ENCODE data around the gene FANCE. TPM values are rescaled to one million over a fixed set of nuclear protein-coding genes. Genes with fewer than 3 reads are reported as not detected.

Gene FANCE
- total RNA-seq, 1 experiment from 2014 or later = 12.4 TPM

DNA sequence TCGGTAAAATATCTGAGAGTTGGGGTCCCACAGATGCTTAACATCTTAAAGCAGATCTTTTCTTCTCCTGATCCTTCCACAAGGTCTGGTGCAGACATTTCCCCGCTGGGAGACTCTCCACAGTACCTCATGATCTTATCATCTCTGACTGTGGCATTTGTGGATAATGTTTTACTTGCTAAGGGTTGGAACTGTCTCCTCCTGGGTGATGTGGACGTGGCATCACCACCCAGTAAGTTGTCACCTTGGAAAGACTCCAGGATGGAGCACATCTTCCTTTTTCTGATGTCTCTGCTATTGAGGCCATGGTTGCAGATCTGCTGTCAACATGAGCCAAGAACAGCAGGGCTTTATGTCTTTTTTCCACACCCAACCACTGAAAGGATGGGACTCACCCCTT is 42.0 kb upstream of the FANCE start:
- H3K27me3 ChIP-seq (replicated peaks; ENCODE audit: control insufficient read depth, insufficient read depth, low read length) = no peaks in the 10 kb centered on the region
- peaks cover 4% of the 10 kb centered on the region for H3K4me1 Mint-ChIP-seq (ENCODE audit: low read depth, unreplicated experiment)
- H3K36me3 Mint-ChIP-seq (ENCODE audit: insufficient read depth, unreplicated experiment) = peaks cover 10% of the 10 kb centered on the region
- DNase-seq = no peak
- H3K27me3 Mint-ChIP-seq (ENCODE audit: insufficient read depth, unreplicated experiment) = no peaks in the 10 kb centered on the region
- intact Hi-C loops (cut with micrococcal nuclease; ENCODE audit: unreplicated experiment) = no loop called here
- CTCF ChIA-PET = no interaction called here
- TF ChIP-seq, protein P1, sequence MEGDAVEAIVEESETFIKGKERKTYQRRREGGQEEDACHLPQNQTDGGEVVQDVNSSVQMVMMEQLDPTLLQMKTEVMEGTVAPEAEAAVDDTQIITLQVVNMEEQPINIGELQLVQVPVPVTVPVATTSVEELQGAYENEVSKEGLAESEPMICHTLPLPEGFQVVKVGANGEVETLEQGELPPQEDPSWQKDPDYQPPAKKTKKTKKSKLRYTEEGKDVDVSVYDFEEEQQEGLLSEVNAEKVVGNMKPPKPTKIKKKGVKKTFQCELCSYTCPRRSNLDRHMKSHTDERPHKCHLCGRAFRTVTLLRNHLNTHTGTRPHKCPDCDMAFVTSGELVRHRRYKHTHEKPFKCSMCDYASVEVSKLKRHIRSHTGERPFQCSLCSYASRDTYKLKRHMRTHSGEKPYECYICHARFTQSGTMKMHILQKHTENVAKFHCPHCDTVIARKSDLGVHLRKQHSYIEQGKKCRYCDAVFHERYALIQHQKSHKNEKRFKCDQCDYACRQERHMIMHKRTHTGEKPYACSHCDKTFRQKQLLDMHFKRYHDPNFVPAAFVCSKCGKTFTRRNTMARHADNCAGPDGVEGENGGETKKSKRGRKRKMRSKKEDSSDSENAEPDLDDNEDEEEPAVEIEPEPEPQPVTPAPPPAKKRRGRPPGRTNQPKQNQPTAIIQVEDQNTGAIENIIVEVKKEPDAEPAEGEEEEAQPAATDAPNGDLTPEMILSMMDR (IDR thresholded peaks at IDR 0.05; ENCODE audit: insufficient read depth in 1 of 2, low read depth in 1 of 2, low read length in 1 of 2, severe bottlenecking in 1 of 2, unreplicated experiment in 1 of 2) = no peak
- no TSS peak for BruUV-seq (replicated peaks)
- POLR2A ChIA-PET = no interaction called here
- H3K27ac Mint-ChIP-seq (ENCODE audit: unreplicated experiment) = no peak overlapping the region
- H3K4me3 ChIP-seq (ENCODE audit: low read depth, low read length) = no peak overlapping the region
- H3K9me3 Mint-ChIP-seq (ENCODE audit: unreplicated experiment) = no peaks in the 10 kb centered on the region
- no peaks in the 10 kb centered on the region for H3K36me3 ChIP-seq (ENCODE audit: control insufficient read depth, insufficient read depth, low read length)
- no peak overlapping the region for H3K4me3 Mint-ChIP-seq (ENCODE audit: unreplicated experiment)
- no peaks in the 10 kb centered on the region for H3K9me3 ChIP-seq
- H3K4me1 ChIP-seq = peaks cover 3% of the 10 kb centered on the region; the same call in 1 of the 2 replicates

DNA sequence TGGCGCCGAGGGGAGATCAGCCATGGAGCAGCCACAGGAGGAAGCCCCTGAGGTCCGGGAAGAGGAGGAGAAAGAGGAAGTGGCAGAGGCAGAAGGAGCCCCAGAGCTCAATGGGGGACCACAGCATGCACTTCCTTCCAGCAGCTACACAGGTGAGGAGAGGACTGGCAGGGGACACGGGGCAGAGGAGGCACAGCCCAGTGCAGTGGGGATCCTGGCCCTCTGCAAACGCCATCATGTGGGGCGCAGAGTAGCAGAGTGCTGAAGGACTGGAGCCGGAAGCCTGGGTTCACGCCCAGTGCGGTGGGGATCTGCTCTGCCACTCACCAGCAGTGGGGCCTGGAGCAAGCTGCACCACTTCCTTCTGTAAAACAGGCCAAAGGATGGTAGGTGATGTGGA is 41.1 kb upstream of the FANCE start:
- Histone ChIP-seq H3K27me3 (replicated peaks; ENCODE audit: control insufficient read depth, insufficient read depth, low read length) (no peaks in the 10 kb centered on the region), H3K4me1 (peaks cover 7% of the 10 kb centered on the region; the same call in 1 of the 2 replicates), H3K36me3 (ENCODE audit: control insufficient read depth, insufficient read depth, low read length) (no peaks in the 10 kb centered on the region), H3K4me3 (ENCODE audit: low read depth, low read length) (no peak overlapping the region), H3K9me3 (no peaks in the 10 kb centered on the region)
- POLR2A ChIA-PET = no interaction called here
- H3K4me1 Mint-ChIP-seq (ENCODE audit: low read depth, unreplicated experiment) = peaks cover 11% of the 10 kb centered on the region
- H3K27ac Mint-ChIP-seq (ENCODE audit: unreplicated experiment) = no peak overlapping the region
- TF ChIP-seq, protein P1 (IDR thresholded peaks at IDR 0.05; ENCODE audit: insufficient read depth in 1 of 2, low read depth in 1 of 2, low read length in 1 of 2, severe bottlenecking in 1 of 2, unreplicated experiment in 1 of 2) = no peak
- BruUV-seq (replicated peaks) = no TSS peak
- H3K4me3 Mint-ChIP-seq (ENCODE audit: unreplicated experiment) = no peak overlapping the region
- peaks cover 17% of the 10 kb centered on the region for H3K36me3 Mint-ChIP-seq (ENCODE audit: insufficient read depth, unreplicated experiment)
- DNase-seq = no peak
- intact Hi-C loops (cut with micrococcal nuclease; ENCODE audit: unreplicated experiment) = no loop called here
- H3K27me3 Mint-ChIP-seq (ENCODE audit: insufficient read depth, unreplicated experiment) = no peaks in the 10 kb centered on the region
- H3K9me3 Mint-ChIP-seq (ENCODE audit: unreplicated experiment) = no peaks in the 10 kb centered on the region
- CTCF ChIA-PET = no interaction called here

DNA sequence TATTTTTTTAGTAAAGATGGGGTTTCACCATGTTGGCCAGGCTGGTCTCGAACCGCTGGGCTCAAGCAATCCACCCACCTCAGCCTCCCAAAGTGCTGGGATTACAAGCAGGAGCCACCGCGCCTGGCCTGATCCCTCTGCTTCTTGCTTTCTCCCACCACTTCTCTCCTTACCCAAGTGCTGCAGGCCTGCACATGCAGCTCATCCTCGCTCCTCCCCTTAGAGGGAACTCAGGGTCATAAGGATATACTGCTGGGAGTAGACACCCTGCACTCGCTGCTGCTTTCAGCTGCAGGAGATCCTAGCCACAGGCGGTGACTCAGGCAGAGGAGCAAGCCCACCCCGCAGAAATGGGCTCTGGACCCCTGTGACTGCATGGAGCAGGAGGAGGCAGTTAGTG is 40.0 kb upstream of the FANCE start:
- no peaks in the 10 kb centered on the region for H3K27me3 Mint-ChIP-seq (ENCODE audit: insufficient read depth, unreplicated experiment)
- H3K4me3 ChIP-seq (ENCODE audit: low read depth, low read length) = no peak overlapping the region
- no TSS peak for BruUV-seq (replicated peaks)
- DNase-seq = no peak
- intact Hi-C loops (cut with micrococcal nuclease; ENCODE audit: unreplicated experiment) = no loop called here
- H3K4me3 Mint-ChIP-seq (ENCODE audit: unreplicated experiment) = no peak overlapping the region
- peaks cover 15% of the 10 kb centered on the region for H3K36me3 Mint-ChIP-seq (ENCODE audit: insufficient read depth, unreplicated experiment)
- TF ChIP-seq, protein P1 (IDR thresholded peaks at IDR 0.05; ENCODE audit: insufficient read depth in 1 of 2, low read depth in 1 of 2, low read length in 1 of 2, severe bottlenecking in 1 of 2, unreplicated experiment in 1 of 2) = no peak
- POLR2A ChIA-PET = no interaction called here
- no peaks in the 10 kb centered on the region for H3K9me3 ChIP-seq
- H3K36me3 ChIP-seq (ENCODE audit: control insufficient read depth, insufficient read depth, low read length) = no peaks in the 10 kb centered on the region
- H3K9me3 Mint-ChIP-seq (ENCODE audit: unreplicated experiment) = no peaks in the 10 kb centered on the region
- CTCF ChIA-PET = no interaction called here
- no peaks in the 10 kb centered on the region for H3K27me3 ChIP-seq (replicated peaks; ENCODE audit: control insufficient read depth, insufficient read depth, low read length)
- H3K4me1 Mint-ChIP-seq (ENCODE audit: low read depth, unreplicated experiment) = peaks cover 11% of the 10 kb centered on the region
- no peak overlapping the region for H3K27ac Mint-ChIP-seq (ENCODE audit: unreplicated experiment)
- H3K4me1 ChIP-seq = peaks cover 7% of the 10 kb centered on the region; the same call in 1 of the 2 replicates

All from Caco-2 (cell line).